ENCODE measurements around the gene SLC8A2.

DNA sequence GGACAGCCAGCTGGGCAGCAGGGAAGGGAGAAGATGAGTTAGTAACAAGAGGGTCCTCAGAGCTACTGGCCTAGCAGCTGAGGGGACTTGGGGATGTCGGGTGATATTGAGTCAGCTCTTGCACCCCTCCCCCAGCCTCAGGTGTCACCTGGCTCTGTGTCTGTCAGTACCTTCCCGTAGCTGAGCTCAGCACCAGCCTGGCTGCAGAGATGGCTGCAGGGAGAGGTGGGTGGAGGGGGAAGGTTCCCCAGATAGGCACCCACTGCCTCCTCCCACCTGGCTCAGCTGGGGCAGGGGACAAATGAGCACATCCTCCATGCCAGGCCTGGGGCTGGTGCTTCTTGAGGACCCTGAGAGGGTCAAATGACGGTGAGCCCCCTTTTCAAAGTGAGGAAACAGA lies 19.2 kb upstream of the SLC8A2 start:
- TF ChIP-seq, protein P1, sequence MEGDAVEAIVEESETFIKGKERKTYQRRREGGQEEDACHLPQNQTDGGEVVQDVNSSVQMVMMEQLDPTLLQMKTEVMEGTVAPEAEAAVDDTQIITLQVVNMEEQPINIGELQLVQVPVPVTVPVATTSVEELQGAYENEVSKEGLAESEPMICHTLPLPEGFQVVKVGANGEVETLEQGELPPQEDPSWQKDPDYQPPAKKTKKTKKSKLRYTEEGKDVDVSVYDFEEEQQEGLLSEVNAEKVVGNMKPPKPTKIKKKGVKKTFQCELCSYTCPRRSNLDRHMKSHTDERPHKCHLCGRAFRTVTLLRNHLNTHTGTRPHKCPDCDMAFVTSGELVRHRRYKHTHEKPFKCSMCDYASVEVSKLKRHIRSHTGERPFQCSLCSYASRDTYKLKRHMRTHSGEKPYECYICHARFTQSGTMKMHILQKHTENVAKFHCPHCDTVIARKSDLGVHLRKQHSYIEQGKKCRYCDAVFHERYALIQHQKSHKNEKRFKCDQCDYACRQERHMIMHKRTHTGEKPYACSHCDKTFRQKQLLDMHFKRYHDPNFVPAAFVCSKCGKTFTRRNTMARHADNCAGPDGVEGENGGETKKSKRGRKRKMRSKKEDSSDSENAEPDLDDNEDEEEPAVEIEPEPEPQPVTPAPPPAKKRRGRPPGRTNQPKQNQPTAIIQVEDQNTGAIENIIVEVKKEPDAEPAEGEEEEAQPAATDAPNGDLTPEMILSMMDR (IDR thresholded peaks at IDR 0.05; ENCODE audit: low read depth, low read length, poor library complexity, severe bottlenecking) = no peak
- TF ChIP-seq EZH2phosphoT487 (IDR thresholded peaks at IDR 0.05; ENCODE audit: borderline replicate concordance, low read length) = no peak
